ENCODE data around the gene EP400.

EP400 gene

GRCh38 chr12:131927110-131928079, 22.3 kb upstream of the EP400 start:
- no peak for DNase-seq

- DNase-seq, result no peak
Observed at GRCh38 chr12:131928080-131928710, 21.5 kb upstream of the EP400 start.

GRCh38 chr12:131928711-131929580, 20.8 kb upstream of the EP400 start, which contains the start of gene PUS1:
TSS of gene PUS1 (plus strand) at chr12:131929276. CDS start at chr12:131929723, 447 bp downstream.
- peak; percentile 94 for DNase-seq

GRCh38 chr12:131929581-131930456, 19.9 kb upstream of the EP400 start:
- no peak for DNase-seq

- no peak for DNase-seq
Observed at GRCh38 chr12:131930510-131930909, 19.2 kb upstream of the EP400 start.

- no peak for DNase-seq
Observed at GRCh38 chr12:131933387-131933786, 16.4 kb upstream of the EP400 start.

GRCh38 chr12:131934535-131934934, 15.2 kb upstream of the EP400 start:
- no peak for DNase-seq

- no peak for DNase-seq
Observed at GRCh38 chr12:131938082-131938481, 11.7 kb upstream of the EP400 start.

- no peak for DNase-seq
Observed at GRCh38 chr12:131939007-131939406, 10.7 kb upstream of the EP400 start.

GRCh38 chr12:131940141-131940547, 9.6 kb upstream of the EP400 start:
- DNase-seq, result no peak

- DNase-seq, result no peak
Observed at GRCh38 chr12:131941116-131941986, 8.4 kb upstream of the EP400 start.

GRCh38 chr12:131941987-131942341, 7.8 kb upstream of the EP400 start:
- DNase-seq, result no peak

- DNase-seq, result no peak
Observed at GRCh38 chr12:131942671-131943070, 7.1 kb upstream of the EP400 start.

GRCh38 chr12:131943389-131943788, 6.4 kb upstream of the EP400 start:
- no peak for DNase-seq

- DNase-seq, result no peak
Observed at GRCh38 chr12:131943876-131944275, 5.9 kb upstream of the EP400 start.

- DNase-seq, result no peak
Observed at GRCh38 chr12:131944601-131945251, 5.0 kb upstream of the EP400 start.

- no peak for DNase-seq
Observed at GRCh38 chr12:131946757-131947156, 3.0 kb upstream of the EP400 start.

GRCh38 chr12:131947482-131948027, 2.2 kb upstream of the EP400 start:
- DNase-seq, result no peak

GRCh38 chr12:131948166-131948712, 1.5 kb upstream of the EP400 start:
- no peak for DNase-seq
